Stimulated activated CD4-positive, alpha-beta T cell treated with anti-CD3 and anti-CD28 coated beads, Interleukin-4, amount 100 ng/mL, for 48 hours (primary cell): Measurements from ENCODE around the gene MPPED1.

Experiments used
- DNase-seq, 2 donors: peaks; one replicate each; pipeline ENCODE4 v3.0.0-alpha.2; 2020; ENCODE audit warnings: low read depth in 2 of 2

The MPPED1 gene

DNA sequence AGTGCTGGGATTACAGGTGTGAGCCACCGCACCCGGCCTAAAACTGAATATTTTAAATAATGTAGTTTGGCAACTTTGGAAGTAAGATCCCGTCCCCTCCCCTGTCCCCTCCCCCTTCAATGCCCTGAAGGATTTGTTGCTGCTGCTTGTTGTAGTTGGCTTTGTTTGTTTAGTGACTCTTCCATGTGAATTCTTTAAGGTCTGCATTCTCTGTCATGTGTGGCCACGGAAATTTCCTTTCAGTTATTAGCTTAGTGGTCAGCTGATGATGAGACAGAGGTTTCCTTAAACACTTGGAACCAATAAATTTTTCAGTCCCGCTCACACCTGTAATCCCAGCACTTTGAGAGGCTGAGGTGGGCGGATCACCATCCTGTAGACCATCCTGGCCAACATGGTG, 109.9 kb downstream of the MPPED1 start:
- DNase-seq: no peak

DNA sequence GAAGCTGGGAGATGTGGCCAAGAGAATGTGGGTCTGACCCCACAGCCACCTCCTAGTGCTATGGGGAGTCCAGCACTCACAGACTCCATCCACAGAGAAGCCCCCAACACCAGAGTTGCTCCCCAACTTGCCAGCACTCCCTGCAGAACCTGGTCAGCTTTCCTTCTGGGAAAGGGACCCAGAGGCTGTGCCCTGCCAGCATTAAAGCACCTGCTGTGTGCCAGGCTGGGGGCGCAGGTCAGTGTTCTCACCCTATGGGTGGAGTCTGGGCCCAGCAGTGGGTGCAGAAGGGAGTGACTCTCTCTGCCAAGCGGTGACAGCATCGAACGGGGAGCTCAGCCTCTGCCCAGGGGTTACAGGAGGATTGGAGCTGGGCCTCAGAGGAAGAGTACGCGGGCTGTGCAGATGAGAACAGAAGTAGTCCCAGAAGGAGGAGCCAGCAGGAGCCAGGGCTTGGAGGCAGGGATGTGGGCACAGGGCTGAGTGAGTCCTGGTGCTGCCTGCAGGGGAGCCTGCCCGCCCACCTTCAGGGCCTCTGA, 114.4 kb downstream of the MPPED1 start:
- no peak for DNase-seq

DNA sequence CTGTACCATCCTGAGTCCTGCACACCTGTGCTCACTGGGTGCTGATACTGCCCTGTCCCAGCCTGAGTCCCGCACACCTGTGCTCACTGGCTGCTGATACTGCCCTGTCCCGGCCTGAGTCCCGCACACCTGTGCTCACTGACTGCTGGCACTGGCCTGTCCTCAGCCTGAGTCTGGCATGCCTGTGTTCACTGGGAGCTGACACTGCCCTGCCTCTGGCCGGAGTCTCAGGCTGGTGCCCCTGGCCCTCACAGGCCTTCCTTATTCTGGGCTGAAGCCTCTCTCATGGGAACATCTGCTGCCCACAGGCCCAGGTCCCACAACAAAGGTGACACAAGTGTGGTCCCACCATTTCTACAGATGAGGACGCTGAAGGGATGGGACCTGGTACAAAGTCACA, 115.1 kb downstream of the MPPED1 start:
- DNase-seq: no peak

DNA sequence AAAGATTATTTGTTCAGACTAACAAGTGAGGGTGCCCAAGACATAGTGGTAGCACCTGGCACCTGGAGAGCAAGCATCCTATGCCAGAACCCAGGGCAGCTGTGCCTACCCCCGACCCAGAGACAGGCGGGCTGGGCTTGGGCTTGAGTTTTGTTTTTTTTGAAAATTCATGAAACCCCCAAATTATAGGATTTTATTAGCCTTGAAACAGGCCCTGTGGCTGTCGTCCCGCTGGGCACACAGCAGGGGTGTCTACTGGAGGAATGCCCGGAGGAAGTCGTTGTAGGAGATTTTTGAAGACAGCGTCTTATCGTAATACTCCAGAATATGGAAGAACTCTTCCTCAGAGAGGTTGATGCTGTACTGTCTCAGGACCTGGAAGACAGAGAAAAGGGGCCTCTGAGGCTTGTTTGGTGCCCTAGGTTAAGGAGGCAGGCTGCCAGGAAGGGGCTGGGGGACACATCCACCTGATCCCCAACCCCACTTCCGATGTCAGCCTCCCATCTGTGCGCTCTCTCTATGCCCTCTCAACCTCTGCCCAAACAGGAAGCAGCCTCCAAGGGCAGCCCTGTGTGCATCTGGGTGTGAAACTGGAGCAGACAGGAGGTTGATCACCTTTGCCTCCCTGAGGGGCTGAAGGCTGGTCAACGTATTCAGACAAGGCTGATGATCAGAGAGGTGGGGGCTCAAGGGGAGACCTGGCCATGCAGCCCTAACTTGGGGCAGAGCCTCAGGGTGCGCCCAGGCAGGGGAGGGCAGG, 117.0 kb downstream of the MPPED1 start:
- no peak for DNase-seq

DNA sequence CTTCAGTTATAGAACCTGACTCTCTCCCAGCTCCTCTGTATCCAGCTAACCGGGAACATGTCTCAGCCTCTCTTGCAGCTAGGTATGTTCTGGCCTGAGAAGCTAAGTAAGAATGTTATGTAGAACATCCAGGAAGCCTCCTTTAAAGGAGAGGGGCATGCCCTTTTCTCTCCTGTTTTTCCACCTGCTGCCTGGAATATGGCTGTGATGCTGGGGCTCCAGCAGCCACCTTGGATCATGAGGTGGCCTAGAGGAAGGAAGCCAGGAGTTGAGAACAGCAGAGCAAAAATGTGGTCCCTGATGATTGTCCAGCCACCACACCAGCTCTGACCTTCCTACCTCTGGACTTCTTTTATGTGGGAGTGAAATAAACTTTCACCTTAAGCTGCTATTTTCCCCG, 117.6 kb downstream of the MPPED1 start:
- no peak for DNase-seq

DNA sequence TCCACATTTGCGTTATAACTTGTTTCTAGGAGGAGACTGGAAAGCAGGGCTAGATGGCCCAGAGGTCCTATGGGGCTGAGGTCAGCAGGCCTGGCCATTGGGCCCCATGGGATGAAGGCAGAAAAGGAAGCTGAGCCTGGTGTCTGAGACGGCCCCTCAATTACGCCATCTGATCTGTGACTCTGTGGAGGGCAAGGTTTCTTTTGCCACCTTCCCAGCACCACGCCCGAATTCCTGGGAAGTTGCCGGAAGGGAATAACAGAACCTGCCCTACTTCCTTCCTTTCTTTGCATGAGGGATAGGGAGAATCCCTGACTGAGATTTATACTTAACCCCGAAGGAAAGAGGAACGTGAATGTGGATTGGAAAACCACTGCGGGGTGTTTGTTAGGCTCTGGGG, 118.1 kb downstream of the MPPED1 start:
- no peak for DNase-seq

DNA sequence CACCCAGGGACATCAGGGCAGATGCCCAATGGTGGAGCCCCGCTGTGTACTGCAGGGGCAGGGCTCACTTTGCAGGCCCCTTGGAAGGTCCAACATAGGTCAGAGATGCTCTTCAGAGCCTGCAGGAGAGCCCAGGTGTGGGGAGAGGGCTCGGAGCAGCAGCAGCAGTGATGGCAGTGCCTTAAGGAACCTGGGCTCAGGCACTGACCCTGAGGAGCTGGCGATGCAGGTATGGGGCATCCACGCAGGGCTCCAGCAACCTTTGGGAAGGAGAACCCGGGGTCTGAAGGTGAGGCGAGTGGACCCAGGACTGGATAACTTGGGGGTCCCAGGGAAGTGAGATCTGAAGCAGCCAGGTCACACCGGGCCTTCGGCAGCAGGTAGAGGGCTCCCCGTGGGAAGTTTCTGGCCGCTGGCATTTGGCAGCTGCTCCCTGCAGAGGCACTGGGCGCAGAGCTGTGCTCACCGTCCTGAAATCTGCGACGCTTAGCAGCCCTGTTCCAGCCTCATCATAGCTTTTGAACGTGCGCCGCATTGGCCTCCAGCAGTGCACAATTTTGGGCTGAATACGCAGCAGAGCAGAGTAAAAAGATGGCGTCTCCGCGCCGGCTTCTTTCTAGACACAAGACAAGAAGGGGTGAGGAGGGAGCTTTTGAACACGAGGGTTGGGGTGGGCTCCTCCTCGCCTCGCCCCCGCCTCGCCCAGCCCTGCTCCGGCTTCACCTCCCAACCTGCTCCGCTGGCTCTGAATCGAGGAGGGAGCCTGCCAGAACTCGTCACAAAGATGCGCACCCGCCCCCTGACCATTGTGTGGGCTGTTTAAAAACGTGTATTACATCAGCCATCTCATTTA, 118.8 kb downstream of the MPPED1 start:
- DNase-seq: no peak

DNA sequence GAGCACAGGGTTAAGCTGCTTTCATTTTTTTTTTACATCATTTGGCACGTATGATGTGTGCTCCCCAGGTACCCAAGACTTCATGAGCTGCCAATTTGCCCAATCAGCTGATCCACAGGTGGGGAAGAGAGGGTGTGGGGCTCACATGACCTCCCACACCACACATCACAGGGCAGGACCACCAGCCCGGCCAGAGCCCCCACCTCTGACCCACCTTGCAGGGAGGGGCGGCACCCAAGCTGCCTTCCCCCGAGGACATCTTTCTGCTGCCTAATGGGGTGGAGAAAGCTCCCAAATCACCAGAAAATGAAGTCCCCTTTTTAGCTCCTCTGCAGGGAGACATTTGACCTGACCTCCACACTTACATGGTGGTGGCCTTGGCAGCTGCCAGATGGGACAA, 119.8 kb downstream of the MPPED1 start:
- no peak for DNase-seq

DNA sequence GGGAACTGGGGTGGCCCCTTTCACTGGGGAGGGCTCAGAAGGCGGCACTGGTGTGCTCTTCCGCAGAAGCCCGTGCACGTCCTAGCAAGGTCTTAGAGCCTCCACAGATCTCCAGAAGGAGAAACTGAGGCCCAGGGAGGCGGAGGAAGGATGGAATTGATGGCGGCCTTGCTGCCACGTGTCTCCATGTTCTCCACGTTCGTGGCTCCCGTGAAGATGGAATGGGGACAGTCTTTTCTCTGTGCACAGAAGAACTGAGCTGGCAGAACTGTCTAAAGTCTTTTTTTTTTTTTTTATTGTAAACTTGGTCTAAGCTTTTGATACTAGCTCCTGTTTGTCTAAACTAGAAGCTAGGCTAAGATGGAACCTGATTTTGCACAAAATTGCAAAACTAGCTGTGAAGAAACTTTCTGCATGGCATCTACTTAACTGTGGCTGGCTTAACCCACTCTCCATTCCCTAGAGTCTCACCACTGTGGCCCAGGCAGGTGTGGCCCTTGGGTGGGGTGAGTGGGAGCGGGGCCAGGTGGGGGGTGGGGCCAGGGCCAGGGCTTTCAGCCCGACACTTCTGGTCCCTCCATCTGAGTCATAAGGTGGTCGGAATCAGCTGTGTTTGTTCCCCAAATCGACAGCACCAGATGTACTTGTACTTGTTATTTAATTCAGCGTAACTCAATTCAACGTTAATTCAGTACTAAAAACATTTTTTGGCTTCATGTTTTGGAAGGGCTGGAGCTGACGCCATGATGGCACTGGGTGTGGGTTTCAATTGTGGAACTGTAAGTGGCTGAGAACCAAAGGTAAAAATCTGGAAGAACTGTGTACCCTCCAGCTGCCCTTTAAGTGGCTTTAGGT, 120.7 kb downstream of the MPPED1 start:
- DNase-seq: no peak

DNA sequence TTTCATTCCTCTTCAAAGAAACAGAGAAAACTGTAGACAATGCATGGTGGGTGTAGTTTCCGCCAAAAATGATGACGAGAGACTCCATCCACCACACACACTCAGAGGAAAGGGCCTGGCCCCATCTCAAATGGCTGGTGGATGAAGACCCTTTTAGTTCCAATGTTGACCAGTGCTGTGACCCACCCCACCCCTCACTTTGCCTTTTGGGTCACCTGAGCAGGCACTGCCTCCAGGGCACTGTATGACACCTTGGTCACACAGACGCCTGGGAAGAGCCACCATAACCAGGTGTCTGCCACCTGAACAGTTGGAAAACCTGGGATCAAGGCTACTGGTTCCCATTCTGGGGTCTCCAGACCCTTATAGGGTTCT, 121.3 kb downstream of the MPPED1 start:
- no peak for DNase-seq

DNA sequence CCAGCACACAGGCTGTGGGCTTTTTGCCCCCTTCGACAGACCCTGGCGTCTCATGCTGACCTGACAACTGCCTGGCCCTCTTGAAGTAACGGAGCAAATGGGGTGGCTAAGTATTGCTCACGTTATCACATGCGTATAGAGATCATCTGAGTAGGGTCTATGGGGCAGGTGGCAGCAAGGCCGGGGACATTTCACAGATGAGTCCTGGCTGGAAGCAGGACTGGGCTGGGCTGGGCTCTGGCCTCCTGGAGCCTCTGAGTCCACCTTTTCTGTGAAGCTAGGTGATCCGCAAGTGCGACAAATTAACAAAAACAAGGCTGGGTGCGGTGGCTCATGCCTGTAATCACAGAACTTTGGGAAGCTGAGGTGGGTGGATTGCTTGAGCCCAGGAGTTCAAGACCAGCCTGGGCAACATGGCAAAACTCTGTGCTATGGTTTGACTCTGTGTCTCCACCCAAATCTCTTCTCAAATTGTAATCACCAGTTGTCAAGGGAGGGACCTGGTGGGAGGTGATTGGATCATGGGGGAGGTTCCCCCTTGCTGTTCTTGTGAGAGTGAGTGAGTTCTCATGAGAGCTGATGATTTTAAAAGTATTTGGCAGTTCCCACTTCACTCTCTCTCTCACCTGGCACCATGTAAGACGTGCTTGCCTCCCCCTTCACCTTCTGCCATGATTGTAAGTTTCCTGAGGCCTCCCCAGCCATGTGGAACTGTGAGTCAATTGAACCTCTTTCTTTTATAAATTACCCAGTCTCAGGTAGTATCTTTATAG, 122.0 kb downstream of the MPPED1 start:
- no peak for DNase-seq

DNA sequence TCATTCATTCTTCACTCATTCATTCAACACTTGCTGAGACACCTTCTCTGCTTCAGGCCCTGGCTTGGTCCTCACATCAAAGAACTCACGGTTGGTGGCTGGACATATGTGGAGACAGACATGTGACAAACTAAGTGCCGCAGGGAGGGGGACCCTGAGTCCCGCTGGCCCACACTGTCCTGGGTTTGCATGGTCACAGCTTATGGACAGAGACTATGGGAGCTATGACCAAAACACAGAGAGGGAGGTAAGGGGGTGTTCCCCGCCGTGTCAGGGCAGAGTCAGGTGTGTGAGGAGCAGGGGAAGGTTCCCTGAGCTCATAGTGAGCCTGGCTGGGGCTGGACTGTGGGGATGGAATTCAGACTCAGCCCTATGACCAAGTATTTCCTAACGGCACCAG, 123.1 kb downstream of the MPPED1 start:
- no peak for DNase-seq

DNA sequence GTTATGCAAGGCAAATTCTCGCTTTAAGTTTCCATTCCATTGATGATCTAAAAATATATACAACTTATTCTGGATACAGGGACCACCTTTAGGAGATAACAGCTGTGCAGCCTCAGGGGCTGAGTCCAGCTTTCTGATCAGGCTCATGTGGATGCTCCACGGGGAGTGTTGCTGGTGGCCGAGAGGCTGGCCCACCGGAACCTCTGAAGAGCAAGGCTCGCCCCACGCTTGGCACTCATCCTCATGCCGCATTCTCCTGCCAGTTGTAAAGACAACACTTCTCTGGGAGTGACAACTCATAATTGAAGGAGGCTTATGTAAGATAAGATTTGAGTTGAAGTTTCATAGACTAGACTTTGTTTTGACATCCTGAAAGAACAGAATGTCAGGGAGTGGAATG, 123.5 kb downstream of the MPPED1 start:
- no peak for DNase-seq

DNA sequence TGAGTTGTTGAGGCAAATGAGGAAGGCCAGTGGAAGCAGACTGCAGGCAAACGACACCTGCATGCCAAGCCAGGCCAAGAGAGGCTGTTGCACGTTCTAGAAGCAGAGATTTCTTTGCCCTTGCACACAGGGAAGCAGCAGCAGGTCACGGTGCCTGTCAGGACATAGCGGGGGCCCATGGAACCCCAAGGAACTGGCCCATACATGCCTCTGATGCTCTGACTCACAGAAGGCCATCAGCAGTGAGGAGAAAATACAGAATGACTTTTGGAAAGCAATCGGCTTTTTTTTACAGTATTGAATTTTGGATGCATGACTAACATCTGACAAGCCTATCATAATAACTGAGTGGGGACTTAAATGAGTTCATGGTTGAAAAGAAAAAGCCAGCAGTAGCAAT, 123.9 kb downstream of the MPPED1 start:
- no peak for DNase-seq

DNA sequence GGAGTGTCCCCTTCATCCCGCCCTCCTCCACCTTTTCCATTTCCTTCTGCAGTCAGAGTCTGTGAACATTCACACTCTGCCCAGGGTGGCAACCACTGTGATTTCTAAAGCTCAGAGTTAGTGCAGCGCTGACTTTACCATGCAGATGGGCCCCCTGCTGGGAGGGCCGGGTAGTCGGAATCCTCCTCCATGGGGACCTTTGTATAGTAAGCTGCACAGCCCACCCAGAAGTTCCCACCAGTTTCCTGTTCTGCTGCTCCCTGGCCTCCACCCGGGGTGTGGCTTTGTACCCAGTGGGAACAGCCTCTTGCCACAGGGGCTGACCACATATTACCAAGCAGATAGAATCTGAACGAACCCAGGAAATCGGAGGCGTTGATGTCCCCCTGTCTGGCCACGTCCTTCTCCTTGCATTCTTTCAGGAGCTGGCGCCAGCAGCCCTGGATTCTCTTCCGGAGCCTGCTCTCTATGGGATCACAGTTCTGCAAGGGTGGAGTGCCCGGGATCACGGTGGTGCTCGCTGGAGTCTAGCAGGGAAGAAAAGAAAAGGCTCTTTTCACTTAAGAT, 125.3 kb downstream of the MPPED1 start:
- no peak for DNase-seq

DNA sequence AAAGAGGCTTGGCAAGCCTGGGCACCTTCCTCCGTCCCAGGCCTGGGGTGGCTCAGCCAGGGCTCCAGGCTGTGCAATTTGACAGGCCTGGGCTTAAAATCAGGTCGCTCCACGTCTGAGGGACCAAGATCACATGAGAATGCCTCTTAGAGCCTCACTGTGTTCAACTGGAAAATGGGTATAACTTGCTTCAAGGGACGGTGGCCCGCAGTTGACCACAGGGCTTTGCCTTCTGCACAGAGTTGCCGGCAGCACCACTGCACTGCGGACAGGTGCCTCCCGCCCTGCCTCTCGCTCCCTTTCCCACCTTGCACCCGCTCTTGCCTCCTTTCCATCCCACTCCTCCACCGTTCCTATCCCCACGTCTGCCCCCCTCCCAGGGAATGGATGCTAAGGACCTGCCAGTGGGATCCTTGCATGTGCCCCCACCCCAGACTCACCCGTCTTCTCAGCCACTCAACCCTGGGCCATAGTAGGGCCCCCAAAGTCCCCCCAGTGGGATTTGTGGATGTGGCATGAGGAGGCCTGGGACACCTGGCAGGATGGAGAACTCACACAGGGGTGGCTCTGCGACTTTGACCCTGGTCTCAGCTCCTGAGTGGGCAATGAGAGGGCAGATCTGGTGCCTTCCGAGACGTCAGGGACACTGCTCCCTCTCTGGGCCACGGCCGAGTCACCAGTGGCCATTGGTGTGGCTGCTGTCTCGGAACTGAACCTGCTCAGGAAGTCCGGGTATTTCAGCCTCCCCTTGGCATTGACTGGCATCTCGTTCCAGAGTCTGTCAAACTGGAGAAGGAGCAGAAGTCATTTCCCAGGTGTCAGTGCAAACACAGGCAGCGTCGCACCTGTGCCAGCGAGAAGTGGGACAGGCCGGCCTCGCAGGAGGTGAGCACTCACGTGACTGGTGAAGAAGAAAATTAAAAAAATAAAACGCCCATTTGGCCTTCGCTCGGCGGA, 128.0 kb downstream of the MPPED1 start:
- no peak for DNase-seq

DNA sequence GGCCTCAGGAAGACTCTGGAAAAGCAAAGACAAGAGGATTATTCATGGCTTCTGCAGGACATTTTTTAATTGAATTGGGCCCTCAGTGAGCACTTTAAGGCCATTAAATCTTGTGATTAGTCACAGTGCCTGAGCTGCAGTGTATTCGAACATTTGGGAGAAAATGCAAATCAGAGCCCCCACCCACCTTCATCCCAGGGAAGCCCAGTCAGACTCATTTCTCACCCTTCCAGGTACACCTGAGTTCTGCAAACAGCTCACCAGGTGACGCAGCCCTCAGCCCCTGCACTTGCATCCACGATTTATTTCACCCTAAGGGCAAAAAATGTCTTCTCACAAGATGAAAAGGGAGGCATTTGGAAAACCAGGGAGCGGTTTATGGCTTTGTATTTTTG, 128.7 kb downstream of the MPPED1 start:
- DNase-seq: no peak

DNA sequence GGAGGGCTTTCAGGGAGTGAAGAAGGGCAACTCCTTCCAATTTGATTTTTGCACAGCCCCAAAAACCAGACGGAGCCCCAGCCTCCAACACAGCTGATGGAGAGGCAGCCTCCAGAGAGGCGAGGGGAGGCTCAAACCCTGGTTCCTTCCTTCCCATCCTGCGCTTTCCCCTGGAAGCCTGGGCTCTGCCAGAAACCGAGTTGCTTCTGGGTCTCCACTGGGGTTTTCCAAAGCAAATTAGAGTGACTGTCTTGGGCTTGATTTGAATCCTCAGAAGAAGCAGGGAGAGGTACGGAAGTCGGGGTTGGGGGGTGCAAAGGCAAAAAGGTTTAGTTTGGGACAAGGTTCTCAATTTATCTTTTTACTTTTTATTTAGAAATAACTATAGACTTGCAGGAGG, 129.2 kb downstream of the MPPED1 start:
- DNase-seq: no peak

DNA sequence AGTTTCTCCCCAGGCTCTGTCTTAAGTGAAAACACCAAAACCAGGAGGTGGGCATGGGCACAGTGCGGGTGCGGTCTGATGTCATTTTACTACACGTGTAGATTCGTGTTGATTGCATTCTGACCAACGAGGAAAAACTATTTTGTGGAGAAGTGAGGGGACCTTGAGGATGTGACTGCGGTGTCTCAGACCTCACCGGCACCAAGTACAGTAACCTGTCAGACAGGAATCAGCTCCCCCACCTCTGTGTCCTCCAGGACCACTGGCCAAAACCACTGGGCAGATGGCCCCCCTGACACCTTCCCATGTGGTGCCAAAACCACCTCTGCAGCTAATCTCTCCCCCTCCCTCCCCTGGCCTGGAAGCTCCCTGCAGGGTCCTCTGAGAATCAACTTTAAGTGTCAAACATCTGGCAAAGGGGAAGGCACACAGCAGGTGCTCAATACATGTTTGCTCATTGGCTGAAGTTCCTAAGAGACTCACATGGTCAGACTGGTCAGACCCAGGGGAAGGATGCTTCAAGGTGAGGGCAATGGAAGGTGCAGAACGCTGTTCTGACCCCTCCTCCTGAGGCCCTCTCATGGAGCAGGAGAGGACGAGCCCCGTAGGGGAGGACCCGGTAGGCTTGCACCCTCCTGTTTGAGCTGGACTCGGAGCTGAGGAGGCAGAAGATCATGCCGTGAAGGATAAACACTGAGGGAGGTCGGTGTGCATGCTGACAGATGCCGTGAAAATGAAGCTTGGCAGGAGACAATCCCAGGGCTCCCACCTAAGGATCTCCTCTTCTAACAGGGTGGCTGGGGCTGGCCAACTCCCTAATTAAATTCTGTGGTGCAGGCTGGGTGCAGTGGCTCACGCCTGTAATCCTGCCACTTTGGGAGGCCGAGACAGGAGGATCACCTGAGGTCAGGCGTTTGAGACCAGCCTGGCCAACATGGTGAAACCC, 129.9 kb downstream of the MPPED1 start:
- DNase-seq: no peak
